Measurements from ENCODE around the gene GATA1.

DNA sequence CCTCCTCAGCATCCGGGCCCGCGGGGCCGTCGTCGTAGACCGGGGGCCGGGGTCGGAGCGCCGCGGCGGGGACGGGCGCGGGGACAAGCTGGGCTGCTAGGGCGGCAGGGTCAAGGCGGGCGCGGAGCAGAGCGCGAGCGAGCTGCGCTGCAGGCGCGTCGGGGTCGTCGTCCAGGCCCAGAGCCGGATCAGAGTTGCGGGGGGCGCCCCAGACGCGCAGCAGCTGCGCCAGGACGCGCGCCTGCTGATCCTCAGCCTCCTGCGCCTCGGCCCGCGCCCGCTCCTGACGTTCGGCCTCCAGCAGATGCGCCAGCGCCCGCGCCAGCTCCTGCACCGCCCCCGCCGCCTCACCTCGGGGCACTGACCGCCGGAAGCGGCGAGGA, 45.5 kb downstream of the GATA1 start:
- no peak for TF ChIP-seq EZH2phosphoT487 (IDR thresholded peaks at IDR 0.05; ENCODE audit: insufficient read depth, low read depth)
- TF ChIP-seq EZH2 (IDR thresholded peaks at IDR 0.05; ENCODE audit: insufficient read depth, poor library complexity, severe bottlenecking) = no peak
